Liver (tissue), 9 donors: ENCODE data around the gene GRWD1. TPM values are rescaled to one million over a fixed set of nuclear protein-coding genes. Genes with fewer than 3 reads are reported as not detected.

Source experiments
- DNase-seq: peaks from one replicate; pipeline ENCODE4 v3.0.0-alpha.2; 2017; ENCODE audit warnings: low spot score
- H3K27ac ChIP-seq, 2 donors: one replicate each; pipeline ENCODE4 v1.7.0; 2013; ENCODE audit warnings: inconsistent platforms in 2 of 2, low read length in 2 of 2, control low read depth in 1 of 2, low read depth in 1 of 2, mild to moderate bottlenecking in 1 of 2
- H3K27me3 ChIP-seq, 4 donors: one replicate each; pipeline versions ENCODE4 v1.6.1 to v1.7.0; 2013; ENCODE audit warnings: low read length in 3 of 4, inconsistent platforms in 1 of 4, mild to moderate bottlenecking in 1 of 4, moderate library complexity in 1 of 4; ENCODE audit not compliant: control insufficient read depth in 4 of 4, insufficient read depth in 4 of 4
- H3K36me3 ChIP-seq, 4 donors: one replicate each; pipeline versions ENCODE4 v1.6.1 to v1.7.0; 2013; ENCODE audit warnings: low read length in 3 of 4, mild to moderate bottlenecking in 3 of 4, low read depth in 1 of 4, moderate library complexity in 1 of 4; ENCODE audit not compliant: control insufficient read depth in 4 of 4, insufficient read depth in 3 of 4
- H3K4me1 ChIP-seq, 4 donors: one replicate each; pipeline versions ENCODE4 v1.6.1 to v1.7.0; 2013; ENCODE audit warnings: low read length in 3 of 4, mild to moderate bottlenecking in 3 of 4, moderate library complexity in 1 of 4; ENCODE audit not compliant: control insufficient read depth in 4 of 4, insufficient read depth in 4 of 4
- H3K4me3 ChIP-seq, 3 donors: one replicate each; pipeline versions ENCODE4 v1.6.1 to v1.7.0; 2013; ENCODE audit warnings: low read length in 3 of 3, control low read depth in 1 of 3, low read depth in 1 of 3, mild to moderate bottlenecking in 1 of 3
- H3K9ac ChIP-seq, 2 donors: one replicate each; pipeline ENCODE4 v1.7.0; 2013; ENCODE audit warnings: low read length in 2 of 2, mild to moderate bottlenecking in 2 of 2, moderate library complexity in 2 of 2, control low read depth in 1 of 2, low read depth in 1 of 2
- H3K9me3 ChIP-seq, 4 donors: one replicate each; pipeline versions ENCODE4 v1.6.1 to v1.7.0; 2013; ENCODE audit warnings: low read length in 3 of 4; ENCODE audit not compliant: control insufficient read depth in 4 of 4
- EGR1 ChIP-seq, 2 donors: IDR thresholded peaks; 2 replicates each; pipeline ENCODE4 v1.6.1; 2016 to 2018; ENCODE audit warnings: antibody characterized with exemption in 2 of 2, low read depth in 2 of 2
- FOXA1 ChIP-seq: IDR thresholded peaks from 2 replicates; pipeline ENCODE4 v1.6.1; 2016; ENCODE audit warnings: antibody characterized with exemption
- FOXA2 ChIP-seq: IDR thresholded peaks from 2 replicates; pipeline ENCODE4 v1.6.1; 2016; ENCODE audit warnings: antibody characterized with exemption
- GABPA ChIP-seq, 2 donors: IDR thresholded peaks in 1 of 2; conservative IDR thresholded peaks in 1 of 2; 2 replicates each; pipeline ENCODE4 v1.6.1; 2016; ENCODE audit warnings: antibody characterized with exemption in 2 of 2, mild to moderate bottlenecking in 1 of 2, moderate library complexity in 1 of 2
- HNF4A ChIP-seq, 2 donors: conservative IDR thresholded peaks; 2 replicates each; pipeline ENCODE4 v1.6.1; 2016; ENCODE audit warnings: antibody characterized with exemption in 2 of 2, mild to moderate bottlenecking in 2 of 2
- HNF4G ChIP-seq: IDR thresholded peaks from 2 replicates; pipeline ENCODE4 v1.6.1; 2016; ENCODE audit warnings: antibody characterized with exemption
- JUND ChIP-seq, 2 donors: IDR thresholded peaks; 2 replicates each; pipeline ENCODE4 v1.6.1; 2016; ENCODE audit warnings: antibody characterized with exemption in 2 of 2
- NR2F2 ChIP-seq: IDR thresholded peaks from 2 replicates; pipeline ENCODE4 v1.6.1; 2016; ENCODE audit warnings: antibody characterized with exemption
- RAD21 ChIP-seq, 2 donors: IDR thresholded peaks; 2 replicates each; pipeline ENCODE4 v1.6.1; 2016; ENCODE audit warnings: antibody characterized with exemption in 2 of 2, mild to moderate bottlenecking in 2 of 2
- RXRA ChIP-seq, 2 donors: IDR thresholded peaks; 2 replicates each; pipeline ENCODE4 v1.6.1; 2017 to 2018; ENCODE audit warnings: antibody characterized with exemption in 2 of 2, mild to moderate bottlenecking in 1 of 2
- SP1 ChIP-seq: IDR thresholded peaks from 2 replicates; pipeline ENCODE4 v1.6.1; 2018; ENCODE audit warnings: antibody characterized with exemption, mild to moderate bottlenecking
- TAF1 ChIP-seq: conservative IDR thresholded peaks from 2 replicates; pipeline ENCODE4 v1.6.1; 2016; ENCODE audit warnings: antibody characterized with exemption, mild to moderate bottlenecking
- YY1 ChIP-seq: IDR thresholded peaks from 2 replicates; pipeline ENCODE4 v1.6.1; 2016; ENCODE audit warnings: antibody characterized with exemption, mild to moderate bottlenecking
- WGBS: extraction: QIAGEN DNeasy Blood & Tissue Kit; methylation state at CpG from one replicate; pipeline ENCODE4 v1.1.7; 2013; 5-methylcytosine and 5-hydroxymethylcytosine counted together
- polyA plus RNA-seq, 2 donors: library from polyadenylated mRNA; stranded (reverse) in 1 of 2; unstranded in 1 of 2; fragments of 200-250 nt in 1 of 2; fragments of >200 nt in 1 of 2; fragmentation: Nextera tagmentation in 1 of 2; extraction: Ambion mirVana in 1 of 2; gene quantifications; one replicate each; pipeline versions ENCODE4 v1.2.1 to v1.2.3, GENCODE V29; 2013 to 2015
- total RNA-seq, 2 donors: library from RNA; depleted of rRNA; stranded (reverse); fragments of >200 nt; gene quantifications; one replicate each; pipeline ENCODE4 v1.2.3, GENCODE V29; 2014
- TF ChIP-seq, protein P1 (sequence below): IDR thresholded peaks from 2 replicates; pipeline ENCODE4 v1.6.1; 2016; ENCODE audit warnings: antibody characterized with exemption
- TF ChIP-seq, protein P2 (sequence below): IDR thresholded peaks from 2 replicates; pipeline ENCODE4 v1.6.1; 2016; ENCODE audit warnings: antibody characterized with exemption
- TF ChIP-seq, protein P3 (sequence below): IDR thresholded peaks from 2 replicates; pipeline ENCODE4 v1.6.1; 2016; ENCODE audit warnings: antibody characterized with exemption, mild to moderate bottlenecking
- TF ChIP-seq, protein P4 (sequence below): IDR thresholded peaks from 2 replicates; pipeline ENCODE4 v1.6.1; 2016; ENCODE audit warnings: antibody characterized with exemption
- donor health status: healthy.
- donor health status: healthy.
- donor health status: healthy.
- donor health status: healthy.
- donor health status: healthy.

GRWD1 gene
- total and polyA plus RNA-seq, 4 donors = 7.1 to 31.7 (median 15.3) TPM

DNA sequence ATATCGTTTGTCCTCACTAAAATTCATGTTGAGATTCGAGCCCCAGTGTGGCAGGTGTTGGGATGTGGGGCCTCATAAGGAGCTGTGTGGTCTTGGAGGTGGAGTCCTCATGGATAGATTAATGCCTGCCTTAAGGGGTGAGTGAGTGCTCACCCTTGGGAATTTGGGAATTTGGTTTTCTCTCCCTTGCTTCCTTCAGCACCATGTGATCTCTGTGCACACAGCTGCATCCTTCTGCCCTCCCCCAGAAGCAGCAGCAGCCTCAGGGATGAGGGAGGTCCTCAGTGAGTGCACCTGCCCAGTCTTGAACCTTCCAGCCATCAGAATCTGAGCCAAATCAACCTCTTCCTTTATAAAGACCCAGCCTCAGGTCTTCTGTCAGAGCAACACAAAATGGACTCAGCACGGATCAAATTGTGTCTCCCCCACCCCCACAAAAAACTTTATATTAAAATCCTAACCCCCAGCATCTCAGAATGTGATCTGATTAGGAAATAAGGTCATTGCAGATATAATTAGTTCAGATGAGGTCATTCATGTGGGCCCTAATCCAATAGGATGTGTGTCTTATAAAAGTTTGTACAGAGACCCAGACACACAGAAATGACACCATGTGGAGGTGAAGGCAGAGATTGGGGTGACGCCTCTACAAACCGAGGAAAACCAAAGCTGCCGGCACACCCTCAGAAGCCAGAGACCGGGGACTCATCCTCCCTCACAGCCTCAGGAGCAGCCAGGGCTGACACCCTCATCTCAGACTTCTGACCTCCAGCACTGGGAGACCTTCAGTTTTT is 36.3 kb downstream of the GRWD1 start:
- Histone ChIP-seq H3K4me3 (no peak overlapping the region), H3K36me3 (peaks cover 0 to 10% (median 3%) of the 10 kb centered on the region in 4 donors), H3K9ac (no peak overlapping the region), H3K27ac (no peak overlapping the region), H3K9me3 (no peaks in the 10 kb centered on the region), H3K4me1 (peaks cover 0 to 15% (median 8%) of the 10 kb centered on the region in 4 donors), H3K27me3 (no peaks in the 10 kb centered on the region)
- no peak for DNase-seq
- 83% methylated on average over 7 of the region's 7 CpGs for WGBS
- TF ChIP-seq HNF4A (conservative IDR thresholded peaks at IDR 0.05) = no peak
- TF ChIP-seq RAD21 (IDR thresholded peaks at IDR 0.05) = no peak
- TF ChIP-seq TAF1 = no peak
- TF ChIP-seq, protein P1, sequence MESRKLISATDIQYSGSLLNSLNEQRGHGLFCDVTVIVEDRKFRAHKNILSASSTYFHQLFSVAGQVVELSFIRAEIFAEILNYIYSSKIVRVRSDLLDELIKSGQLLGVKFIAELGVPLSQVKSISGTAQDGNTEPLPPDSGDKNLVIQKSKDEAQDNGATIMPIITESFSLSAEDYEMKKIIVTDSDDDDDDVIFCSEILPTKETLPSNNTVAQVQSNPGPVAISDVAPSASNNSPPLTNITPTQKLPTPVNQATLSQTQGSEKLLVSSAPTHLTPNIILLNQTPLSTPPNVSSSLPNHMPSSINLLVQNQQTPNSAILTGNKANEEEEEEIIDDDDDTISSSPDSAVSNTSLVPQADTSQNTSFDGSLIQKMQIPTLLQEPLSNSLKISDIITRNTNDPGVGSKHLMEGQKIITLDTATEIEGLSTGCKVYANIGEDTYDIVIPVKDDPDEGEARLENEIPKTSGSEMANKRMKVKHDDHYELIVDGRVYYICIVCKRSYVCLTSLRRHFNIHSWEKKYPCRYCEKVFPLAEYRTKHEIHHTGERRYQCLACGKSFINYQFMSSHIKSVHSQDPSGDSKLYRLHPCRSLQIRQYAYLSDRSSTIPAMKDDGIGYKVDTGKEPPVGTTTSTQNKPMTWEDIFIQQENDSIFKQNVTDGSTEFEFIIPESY = no peak
- no peak for TF ChIP-seq FOXA1
- TF ChIP-seq NR2F2 = no peak
- TF ChIP-seq, protein P2, sequence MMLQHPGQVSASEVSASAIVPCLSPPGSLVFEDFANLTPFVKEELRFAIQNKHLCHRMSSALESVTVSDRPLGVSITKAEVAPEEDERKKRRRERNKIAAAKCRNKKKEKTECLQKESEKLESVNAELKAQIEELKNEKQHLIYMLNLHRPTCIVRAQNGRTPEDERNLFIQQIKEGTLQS = no peak
- no peak for TF ChIP-seq RXRA (IDR thresholded peaks at IDR 0.05)
- TF ChIP-seq, protein P3, sequence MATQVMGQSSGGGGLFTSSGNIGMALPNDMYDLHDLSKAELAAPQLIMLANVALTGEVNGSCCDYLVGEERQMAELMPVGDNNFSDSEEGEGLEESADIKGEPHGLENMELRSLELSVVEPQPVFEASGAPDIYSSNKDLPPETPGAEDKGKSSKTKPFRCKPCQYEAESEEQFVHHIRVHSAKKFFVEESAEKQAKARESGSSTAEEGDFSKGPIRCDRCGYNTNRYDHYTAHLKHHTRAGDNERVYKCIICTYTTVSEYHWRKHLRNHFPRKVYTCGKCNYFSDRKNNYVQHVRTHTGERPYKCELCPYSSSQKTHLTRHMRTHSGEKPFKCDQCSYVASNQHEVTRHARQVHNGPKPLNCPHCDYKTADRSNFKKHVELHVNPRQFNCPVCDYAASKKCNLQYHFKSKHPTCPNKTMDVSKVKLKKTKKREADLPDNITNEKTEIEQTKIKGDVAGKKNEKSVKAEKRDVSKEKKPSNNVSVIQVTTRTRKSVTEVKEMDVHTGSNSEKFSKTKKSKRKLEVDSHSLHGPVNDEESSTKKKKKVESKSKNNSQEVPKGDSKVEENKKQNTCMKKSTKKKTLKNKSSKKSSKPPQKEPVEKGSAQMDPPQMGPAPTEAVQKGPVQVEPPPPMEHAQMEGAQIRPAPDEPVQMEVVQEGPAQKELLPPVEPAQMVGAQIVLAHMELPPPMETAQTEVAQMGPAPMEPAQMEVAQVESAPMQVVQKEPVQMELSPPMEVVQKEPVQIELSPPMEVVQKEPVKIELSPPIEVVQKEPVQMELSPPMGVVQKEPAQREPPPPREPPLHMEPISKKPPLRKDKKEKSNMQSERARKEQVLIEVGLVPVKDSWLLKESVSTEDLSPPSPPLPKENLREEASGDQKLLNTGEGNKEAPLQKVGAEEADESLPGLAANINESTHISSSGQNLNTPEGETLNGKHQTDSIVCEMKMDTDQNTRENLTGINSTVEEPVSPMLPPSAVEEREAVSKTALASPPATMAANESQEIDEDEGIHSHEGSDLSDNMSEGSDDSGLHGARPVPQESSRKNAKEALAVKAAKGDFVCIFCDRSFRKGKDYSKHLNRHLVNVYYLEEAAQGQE = no peak
- no peak for TF ChIP-seq GABPA (IDR thresholded peaks at IDR 0.05 in 1 of 2, conservative IDR thresholded peaks at IDR 0.05 in 1 of 2)

DNA sequence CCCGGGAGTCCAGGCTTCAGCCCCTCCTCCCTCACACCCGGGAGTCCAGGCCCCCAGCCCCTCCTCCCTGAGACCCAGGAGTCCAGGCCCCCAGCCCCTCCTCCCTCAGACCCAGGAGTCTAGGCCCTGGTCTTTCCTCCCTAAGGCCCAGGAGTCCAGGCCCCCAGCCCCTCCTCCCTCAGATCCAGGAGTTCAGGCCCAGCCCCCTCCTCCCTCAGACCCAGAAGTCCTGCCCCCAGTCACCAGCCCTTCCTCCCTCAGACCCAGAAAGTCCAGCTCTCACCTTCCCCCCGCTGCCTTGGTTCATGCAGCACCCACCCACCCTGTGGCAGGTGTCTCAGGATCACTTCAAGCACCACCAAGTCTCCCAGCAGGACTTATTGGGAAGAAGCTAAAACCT is 37.5 kb downstream of the GRWD1 start:
- DNase-seq = no peak
- Histone ChIP-seq H3K4me3 (no peak overlapping the region), H3K9me3 (no peaks in the 10 kb centered on the region), H3K9ac (no peak overlapping the region), H3K4me1 (peaks cover 0 to 15% (median 8%) of the 10 kb centered on the region in 4 donors), H3K36me3 (peaks cover 0 to 1% (median under 1%) of the 10 kb centered on the region in 4 donors), H3K27ac (no peak overlapping the region), H3K27me3 (no peaks in the 10 kb centered on the region)
- 50% methylated on average over 3 of the region's 3 CpGs for WGBS
- TF ChIP-seq HNF4G (no peak), EGR1 (IDR thresholded peaks at IDR 0.05; ENCODE audit: low read depth in 2 of 2) (no peak), JUND (IDR thresholded peaks at IDR 0.05) (no peak), RXRA (IDR thresholded peaks at IDR 0.05) (no peak), RAD21 (IDR thresholded peaks at IDR 0.05) (no peak), FOXA2 (no peak), TAF1 (no peak), GABPA (IDR thresholded peaks at IDR 0.05 in 1 of 2, conservative IDR thresholded peaks at IDR 0.05 in 1 of 2) (no peak), SP1 (no peak), NR2F2 (no peak), HNF4A (conservative IDR thresholded peaks at IDR 0.05) (no peak), YY1 (no peak)
- TF ChIP-seq, protein P2 = no peak
- TF ChIP-seq, protein P4, sequence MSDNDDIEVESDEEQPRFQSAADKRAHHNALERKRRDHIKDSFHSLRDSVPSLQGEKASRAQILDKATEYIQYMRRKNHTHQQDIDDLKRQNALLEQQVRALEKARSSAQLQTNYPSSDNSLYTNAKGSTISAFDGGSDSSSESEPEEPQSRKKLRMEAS = no peak
- TF ChIP-seq, protein P3 = no peak
- TF ChIP-seq, protein P1 = no peak
